Endometrial microvascular endothelial cells (primary cell): ENCODE measurements around the gene VKORC1L1. TPM values are rescaled to one million over a fixed set of nuclear protein-coding genes. Genes with fewer than 3 reads are reported as not detected.
"Not testable (repeated sequence)": the region's sequence is repeated elsewhere in the genome, so short reads cannot be mapped to it uniquely, and the experiment has no call there.

Experiments
- in situ Hi-C: cut with HindIII; loops from 2 replicates; pipeline ENCODE4 v1.10.0; 2017; ENCODE audit warnings: low sequenced_read_pairs, low pct_unique_long_range_greater_than_20kb; ENCODE audit errors: inconsistent ontology term
- total RNA-seq: library from RNA; depleted of rRNA; stranded (reverse); fragments of >200 nt; gene quantifications from one replicate; pipeline ENCODE4 v1.2.3, GENCODE V29; 2015; ENCODE audit errors: inconsistent ontology term

Gene VKORC1L1
- total RNA-seq, 1 donor from 2014 or later = 26.9 TPM

DNA sequence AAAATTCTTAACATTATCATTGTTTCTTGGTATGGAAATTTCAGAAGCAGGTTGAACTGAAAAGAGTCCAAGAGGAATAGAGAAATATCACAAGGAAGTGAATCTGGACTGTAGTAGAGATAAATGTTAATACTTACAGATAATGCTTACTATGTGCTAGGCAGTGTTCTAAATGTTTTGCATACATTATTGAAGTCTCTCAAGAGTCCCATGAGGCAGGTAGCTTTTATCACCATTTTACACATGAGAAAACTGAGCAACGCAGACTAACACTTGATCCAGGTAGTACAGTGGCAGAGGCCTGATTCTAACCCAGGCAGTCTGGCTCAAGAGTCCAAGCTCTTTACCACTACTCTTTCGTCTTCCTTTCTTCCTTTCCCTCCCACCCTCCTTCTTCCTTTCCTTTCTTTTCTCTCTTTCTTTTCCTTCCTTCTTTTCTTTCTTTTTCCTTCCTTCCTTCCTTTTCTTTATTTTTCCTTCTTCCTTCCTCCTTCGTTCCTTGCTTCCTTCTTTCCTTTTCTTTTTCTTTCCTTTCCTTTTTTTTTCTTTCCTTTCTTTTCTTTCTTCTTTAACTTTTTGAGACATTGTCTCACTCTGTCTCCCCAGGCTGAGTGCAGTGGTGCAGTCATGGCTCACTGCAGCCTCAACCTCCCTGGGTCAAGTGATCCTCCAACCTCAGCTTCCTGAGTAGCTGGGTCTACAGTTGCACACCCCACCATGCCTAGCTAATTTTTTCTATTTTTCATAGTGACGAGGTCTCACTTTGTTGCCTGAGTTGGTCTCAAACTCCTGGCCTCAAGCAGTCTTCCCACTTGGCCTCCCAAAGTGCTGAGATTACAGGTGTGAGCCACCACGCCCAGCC is 6.6 kb downstream of the VKORC1L1 start:
- in situ Hi-C loops = not testable (repeated sequence)

DNA sequence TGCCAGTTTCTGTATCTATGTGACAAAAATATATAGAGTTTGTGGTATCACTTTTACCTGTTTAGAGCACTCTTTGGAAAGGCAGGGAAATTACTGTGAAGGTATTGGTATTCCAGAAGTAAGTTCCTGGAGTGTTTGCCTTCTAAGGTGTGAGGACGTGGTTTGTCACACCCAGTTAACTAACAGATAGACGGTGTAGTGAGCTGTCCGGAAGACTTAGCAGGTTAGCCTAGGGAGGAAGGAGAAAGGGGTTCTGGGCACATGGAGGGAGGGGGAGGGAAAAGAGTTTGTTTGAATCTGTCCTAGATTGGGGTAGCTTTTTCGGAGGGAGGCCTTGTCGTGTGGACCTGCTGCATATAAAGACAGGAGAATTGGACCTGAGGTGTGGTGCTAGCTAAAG is 7.4 kb downstream of the VKORC1L1 start:
- in situ Hi-C loops = not testable (repeated sequence)

DNA sequence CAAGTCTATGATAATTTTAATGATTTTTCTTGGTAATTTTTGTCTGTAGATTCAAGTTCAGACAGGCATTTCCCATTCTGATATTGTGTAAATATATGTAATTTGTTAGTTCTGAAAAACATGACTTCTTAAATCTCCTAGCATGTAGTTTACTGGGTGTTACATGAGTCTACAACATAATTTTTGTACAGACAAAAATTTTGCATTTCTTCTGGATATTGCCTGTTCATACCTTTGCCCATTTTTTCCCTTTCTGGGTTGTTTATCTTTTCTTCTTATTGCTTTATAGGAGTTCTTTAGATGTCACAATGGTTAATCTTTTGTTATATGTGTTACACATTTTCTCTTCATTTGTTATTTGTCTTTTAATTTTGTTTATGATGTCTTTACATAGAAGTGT is 12.1 kb downstream of the VKORC1L1 start:
- in situ Hi-C loops = not testable (repeated sequence)

DNA sequence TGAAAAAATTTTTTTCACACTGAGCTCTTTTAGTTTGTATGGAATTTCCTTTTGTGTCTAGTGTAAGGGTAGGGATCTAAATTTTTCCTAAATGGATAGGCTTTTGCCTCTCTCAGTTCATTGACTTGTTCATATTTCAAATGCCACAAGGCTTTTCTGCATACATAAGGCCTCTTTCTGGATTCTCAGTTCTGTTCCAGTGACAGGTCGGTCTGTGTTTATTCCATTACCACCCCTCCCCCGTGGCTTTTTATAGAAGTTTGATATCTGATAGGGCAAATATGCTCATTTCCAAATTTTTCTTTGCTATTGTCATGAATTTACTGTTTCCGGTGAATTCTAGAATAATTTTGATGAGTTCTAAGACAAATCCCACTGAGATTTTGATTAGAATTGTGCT is 12.7 kb downstream of the VKORC1L1 start:
- in situ Hi-C loops = not testable (repeated sequence)

DNA sequence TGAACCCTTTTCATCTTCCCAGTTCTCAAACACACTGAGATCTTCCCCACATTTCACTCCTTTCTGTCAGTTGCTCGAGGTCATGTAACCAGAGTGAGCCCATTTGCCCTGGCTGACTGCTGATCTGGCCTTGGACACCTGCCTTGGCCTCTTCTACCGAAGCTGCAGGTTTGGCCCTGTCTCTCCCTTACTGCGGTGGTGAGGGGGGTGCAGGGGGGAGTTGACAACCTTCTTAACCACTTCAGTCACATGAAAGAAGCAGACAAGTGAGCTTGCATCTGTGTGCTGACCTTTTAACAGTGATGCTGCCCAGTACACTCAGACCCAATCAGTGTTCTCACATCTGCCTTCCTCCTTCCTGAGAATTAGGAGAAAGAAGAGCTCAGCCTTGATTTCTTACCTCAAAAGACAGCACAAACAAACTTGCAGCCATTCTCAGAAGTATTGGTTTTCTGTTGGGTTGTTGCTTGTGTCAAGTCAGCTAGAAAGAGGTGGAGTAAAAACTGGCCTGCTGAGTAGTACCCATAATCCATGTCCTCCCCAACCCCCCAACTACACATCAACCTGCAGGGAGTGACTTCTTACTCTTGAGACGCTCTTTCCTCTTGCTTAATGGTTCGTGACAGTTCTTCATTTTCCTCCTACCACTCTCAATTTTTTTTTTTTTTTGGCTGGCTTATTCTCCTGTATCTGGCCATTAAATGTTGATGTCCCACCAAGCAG is 15.7 kb downstream of the VKORC1L1 start:
- in situ Hi-C loops = not testable (repeated sequence)

DNA sequence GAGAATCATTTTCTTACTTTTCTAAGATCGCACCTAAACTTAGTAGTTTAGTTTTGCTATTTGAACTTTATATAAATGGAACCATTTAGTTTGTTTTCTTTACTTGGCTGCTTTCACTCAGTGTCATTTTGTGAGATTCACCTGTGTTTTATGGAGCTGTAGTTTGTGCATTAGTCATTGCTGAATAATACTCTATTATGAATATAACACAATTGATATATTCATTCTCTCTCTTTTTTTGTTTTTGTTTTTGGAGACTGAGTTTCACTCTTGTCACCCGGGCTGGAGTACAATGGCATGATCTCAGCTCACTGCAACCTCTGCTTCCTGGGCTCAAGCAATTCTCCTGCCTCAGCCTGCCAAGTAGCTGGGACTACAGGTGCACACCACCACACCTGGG is 16.8 kb downstream of the VKORC1L1 start:
- in situ Hi-C loops = not testable (repeated sequence)

DNA sequence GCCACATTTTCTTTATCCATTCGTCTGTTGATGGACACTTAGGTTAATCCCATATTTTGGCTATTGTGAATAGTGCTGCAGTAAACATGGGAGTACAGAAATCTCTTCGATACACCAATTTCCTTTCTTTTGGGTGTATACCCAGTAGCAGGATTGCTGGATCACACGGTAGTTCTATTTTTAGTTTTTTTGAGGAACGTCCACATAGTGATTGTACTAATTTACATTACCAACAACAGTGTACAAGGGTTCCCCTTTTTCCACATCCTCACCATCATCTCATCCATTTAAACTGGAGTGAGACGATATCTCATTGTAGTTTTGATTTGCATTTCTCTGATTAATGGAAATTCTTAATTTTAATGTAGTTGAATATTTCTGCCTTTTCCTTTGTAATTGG is 19.3 kb downstream of the VKORC1L1 start:
- in situ Hi-C loops = no loop called here

DNA sequence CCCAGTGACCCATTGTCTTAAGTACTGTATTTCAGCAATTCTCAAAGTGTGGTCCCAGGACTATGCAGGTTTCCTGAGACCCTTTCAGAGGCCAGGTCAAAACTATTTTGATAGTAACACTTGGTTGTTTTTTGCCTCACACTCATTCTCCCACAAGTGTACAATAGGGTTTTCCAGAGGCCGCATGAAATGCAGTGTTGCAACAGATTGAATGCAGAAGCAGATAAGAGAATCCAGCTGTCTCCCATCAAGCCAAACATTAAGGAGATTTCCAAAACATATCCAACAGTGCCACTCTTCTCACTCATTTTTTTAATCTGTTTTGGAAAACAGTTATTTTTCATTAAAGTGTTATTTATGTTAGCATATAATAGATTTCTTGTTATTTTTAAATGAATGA is 20.0 kb downstream of the VKORC1L1 start:
- in situ Hi-C loops = no loop called here

DNA sequence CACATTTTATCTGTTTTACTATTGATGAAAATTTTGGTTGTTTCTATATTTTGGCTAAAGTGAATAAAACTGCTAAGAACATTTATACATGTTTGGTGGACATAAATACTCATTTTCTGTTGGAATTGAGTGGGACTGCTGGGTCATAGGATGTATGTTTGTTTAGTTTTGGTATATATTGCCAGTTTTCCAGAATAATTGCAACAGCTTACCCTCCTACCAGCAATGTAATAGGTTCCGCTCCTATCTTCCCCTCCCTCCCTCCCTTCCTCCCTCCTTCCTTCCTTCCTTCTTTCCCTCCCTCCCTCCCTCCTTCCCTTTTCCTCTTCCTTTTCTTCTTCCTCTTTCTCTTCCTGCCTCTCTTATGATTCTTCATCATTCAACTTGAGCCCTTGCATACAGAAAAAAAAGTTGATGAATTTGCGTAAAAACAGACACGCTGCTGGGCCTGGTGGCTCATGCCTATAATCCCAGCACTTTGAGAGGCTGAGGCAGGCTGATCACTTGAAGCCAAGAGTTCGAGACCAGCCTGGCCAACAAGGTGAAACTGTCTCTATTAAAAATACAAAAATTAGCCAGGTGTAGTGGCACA is 23.5 kb downstream of the VKORC1L1 start:
- in situ Hi-C loops = no loop called here

DNA sequence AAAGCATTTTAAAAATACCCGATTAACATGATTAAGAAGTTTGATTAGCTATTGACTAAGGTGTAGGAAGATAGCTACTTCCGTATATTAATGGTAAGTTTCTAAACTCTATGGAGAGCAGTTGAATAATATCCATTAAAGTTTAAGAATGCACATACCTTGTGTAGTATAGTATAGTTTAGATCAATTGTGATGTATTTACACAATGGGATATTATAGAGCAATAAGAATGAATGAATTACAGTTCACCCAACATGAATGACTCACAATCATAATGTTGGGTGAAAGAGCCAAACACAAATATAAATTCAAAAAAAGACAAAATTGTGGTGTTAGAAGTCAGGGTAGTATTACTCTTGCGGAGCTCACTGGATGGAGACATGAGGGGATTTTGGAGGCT is 24.4 kb downstream of the VKORC1L1 start:
- in situ Hi-C loops = not testable (repeated sequence)

DNA sequence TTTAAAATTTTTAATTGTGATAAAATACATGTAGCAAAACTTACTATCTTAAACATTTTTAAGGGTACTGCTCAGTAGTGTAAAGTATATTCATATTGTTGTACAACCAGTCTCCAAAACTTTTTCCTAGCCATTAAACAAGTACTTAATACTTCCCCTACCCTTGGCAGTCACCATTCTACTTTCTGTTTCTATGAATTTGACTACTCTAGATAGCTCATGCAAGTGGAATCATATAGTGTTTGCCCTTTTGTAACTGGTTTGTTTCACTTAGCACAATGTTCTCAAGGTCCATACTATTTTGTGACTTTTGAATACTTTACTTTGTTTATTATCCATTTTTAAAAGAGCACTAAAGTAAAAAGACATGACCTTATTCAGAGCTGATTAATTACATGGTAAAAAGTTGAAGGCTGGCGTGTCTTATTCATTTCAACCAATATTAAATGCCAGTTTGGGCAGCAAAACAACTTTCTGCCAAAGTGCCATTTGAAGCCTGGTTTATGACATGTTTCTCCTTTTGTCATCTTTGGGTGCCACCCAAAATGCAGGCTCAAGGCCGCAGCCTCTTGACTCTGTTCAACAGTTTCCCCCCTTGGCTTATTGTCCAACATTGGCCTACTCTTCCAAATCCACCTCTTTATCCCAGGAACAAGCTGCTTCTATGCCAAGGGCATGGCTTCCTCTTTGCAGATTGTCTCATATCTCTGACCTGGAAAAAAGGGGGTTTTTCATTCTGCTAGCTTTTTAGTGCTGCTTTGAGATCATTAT is 26.0 kb downstream of the VKORC1L1 start:
- in situ Hi-C loops = not testable (repeated sequence)

DNA sequence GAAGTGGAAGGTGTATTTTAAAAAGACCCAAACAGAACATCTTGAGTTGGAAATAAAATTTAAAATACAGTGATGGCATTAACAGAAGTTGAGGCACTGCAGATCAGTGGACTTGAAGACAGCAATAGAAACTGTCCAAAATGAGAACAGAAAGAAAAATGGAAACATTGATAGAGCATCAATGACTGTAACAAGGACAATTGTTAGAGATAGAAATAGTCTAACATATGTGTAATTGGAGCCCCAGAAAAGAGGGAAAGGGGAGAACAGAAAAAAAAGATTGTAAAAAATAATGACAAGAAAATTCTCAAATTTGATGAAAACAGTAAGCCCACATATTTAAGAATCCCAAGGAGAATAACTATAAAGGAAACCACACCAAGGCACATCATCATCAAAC is 29.4 kb downstream of the VKORC1L1 start:
- in situ Hi-C loops = no loop called here

DNA sequence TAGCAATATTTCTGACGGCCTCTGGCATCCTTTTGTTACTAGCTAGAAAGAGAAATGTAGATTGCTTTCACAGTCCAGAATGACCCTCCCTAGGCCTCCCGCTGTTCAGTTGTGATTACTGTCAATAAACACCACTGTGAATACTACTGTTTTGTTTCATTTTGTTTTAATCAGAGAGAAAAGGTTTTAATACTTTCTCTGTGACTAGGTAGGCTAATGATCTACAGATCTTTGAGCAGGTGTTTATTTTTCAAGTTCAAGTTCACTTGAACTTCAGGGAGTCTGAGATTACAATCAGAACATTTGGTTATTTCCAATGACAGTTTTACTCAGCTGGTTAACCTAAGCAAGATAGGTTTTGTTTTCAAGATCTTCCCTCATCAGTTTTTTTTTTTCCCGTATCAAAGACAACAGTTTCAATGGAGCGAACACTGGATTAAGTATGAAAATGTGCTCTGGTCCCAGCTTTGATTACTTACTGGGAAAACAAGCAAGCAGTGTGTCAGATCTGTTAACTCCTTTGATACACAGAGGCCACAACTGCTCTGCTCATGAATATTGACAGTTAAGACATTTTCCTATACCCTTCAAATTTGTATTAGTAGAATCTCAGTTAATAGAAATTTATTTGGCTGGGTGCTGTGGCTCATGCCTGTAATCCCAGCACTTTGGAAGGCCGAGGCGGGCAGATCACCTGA is 34.8 kb downstream of the VKORC1L1 start:
- in situ Hi-C loops = no loop called here

DNA sequence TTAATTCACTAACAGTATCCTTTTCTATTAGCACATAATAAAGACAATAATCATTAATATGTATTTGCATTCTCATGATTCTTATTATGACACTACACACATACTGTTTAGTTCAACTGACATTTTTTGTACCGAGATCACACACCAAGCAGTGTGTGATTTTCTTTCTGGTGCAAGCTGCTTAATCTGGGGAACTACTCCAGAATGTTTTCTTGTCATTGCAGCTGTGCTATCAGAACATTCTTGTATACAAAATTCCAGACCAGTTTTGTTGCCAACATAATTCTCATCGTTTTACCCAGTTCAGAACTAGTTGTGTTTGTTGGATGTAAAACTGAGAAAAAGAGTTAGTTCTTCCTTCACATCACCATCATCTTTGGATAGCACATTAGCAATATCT is 37.4 kb downstream of the VKORC1L1 start:
- in situ Hi-C loops = no loop called here

DNA sequence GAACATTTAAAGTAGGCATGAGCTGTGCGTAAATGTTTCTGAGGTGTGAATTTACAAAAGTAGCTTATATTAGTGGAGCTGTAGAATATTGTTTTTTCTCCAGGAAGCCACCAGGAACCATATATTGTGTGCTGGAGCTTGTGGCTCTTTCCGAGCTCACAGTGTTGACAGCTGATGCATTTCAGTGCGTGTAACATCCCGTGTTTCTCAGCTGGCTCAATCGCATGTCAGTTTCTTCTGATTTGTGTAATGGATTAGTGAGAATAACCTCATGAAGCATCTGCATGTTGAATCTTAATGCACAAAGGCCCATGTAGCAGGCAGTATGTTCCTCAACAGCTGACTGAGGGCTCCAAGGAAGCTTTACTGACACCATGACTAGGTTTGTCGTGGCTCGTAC is 39.4 kb downstream of the VKORC1L1 start:
- in situ Hi-C loops = no loop called here

DNA sequence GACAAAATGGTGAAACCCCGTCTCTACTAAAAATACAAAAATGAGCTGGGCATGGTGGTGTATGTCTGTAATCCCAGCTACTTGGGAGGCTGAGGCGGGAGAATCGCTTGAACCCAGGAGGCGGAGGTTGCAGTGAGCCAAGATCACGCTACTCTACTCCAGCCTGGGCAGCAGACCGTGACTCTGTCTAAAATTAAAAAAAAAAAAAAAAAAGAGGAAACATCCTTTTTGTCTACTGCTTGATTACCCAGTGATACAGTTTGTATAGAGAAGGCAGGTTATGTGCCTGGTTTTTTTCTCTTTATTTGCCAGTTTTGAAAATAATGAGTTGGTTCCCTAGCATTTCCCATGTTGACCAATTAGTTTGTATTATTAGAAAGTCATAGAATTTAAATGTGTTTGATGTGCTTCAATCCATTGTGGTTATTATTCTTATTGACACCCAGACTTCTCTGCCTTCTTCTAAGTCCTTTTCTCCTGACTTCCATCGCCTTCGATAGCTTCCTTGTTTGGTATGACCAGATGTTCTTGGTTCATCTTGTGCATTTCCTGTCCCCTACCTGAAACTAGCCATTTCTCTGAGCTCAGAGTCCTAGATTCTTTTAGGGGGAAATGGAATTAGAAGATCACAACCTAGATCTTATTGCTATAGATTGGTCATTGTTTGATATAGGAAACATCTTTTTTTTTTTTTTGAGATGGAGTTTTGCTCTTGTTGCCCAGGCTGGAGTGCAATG is 43.2 kb downstream of the VKORC1L1 start:
- in situ Hi-C loops = no loop called here

DNA sequence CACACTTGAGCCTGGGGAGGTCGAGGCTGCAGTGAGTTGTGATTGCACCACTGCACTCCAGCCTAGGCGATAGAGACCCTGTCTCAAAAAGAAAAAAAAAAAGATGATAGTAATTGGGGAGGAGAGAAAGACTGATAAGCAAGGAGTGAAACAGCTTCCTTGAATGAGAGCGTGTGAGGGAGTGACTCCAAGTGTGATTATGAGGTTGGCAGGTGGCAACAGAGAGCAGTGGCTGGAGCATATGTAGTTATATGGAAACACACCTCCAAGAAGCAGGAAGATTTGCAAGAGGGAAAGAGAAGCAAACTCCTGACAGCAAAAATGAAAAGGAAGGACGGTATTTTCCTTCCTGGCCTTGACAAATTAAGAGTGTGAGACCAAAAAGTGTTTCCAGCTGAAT is 50.4 kb downstream of the VKORC1L1 start:
- in situ Hi-C loops = no loop called here

DNA sequence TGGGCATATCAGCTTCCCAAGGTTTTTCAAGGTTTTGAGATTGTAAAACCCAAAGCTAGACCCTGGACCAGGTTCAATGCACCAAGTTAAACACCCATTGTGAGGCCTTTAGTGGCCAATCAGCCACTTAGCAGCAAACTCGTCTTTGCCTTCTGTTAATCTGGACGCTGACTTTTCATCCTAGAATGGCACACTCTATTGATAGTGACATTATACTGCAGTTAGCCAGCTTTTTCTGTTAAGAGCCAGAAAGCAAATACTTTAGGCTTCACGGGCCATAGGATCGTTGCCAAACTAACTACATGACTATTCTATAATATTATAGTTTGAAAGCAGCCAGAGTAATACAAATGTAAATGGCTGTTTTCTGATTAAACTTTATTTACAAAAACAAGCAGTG is 51.3 kb downstream of the VKORC1L1 start:
- in situ Hi-C loops = no loop called here
